Common myeloid progenitor, CD34-positive (primary cell): ENCODE results near the gene GTF2IRD1.

Source experiments
- CTCF ChIA-PET: fragments of 350-600 bp; sonication (Branson Sonifier 250); formaldehyde crosslinking; loops from one replicate; lab custom pipeline; 2021; ENCODE audit warnings: antibody characterized with exemption; lab: Charles Lee
- POLR2A ChIA-PET: fragments of 350-600 bp; sonication (Branson Sonifier 250); formaldehyde crosslinking; loops from one replicate; lab custom pipeline; 2021; ENCODE audit warnings: antibody characterized with exemption; lab: Charles Lee
- DNase-seq, 3 donors: peaks; one replicate each; pipeline versions ENCODE4 v3.0.0 to v3.0.0-alpha.2; 2013
- H3K27ac ChIP-seq, 2 experiments: 1 replicate in 1 of 2; 2 replicates in 1 of 2; pipeline ENCODE4 v1.7.0; 2013; ENCODE audit warnings: inconsistent platforms in 2 of 2, low read length in 2 of 2, mild to moderate bottlenecking in 2 of 2, low read depth in 1 of 2, moderate library complexity in 1 of 2; ENCODE audit not compliant: severe bottlenecking in 2 of 2, insufficient read depth in 1 of 2, poor library complexity in 1 of 2
- H3K27me3 ChIP-seq, 5 experiments: replicated peaks in 2 of 5; 1 replicate in 3 of 5; 2 replicates in 2 of 5; pipeline versions ENCODE4 v1.6.1 to v1.7.0; 2013; ENCODE audit warnings: low read length in 4 of 5, mild to moderate bottlenecking in 2 of 5, moderate library complexity in 2 of 5, inconsistent platforms in 1 of 5; ENCODE audit not compliant: insufficient read depth in 5 of 5, control insufficient read depth in 4 of 5
- H3K36me3 ChIP-seq, 4 experiments: 1 replicate in 2 of 4; 2 replicates in 2 of 4; pipeline versions ENCODE4 v1.6.1 to v1.7.0; 2013; ENCODE audit warnings: low read length in 3 of 4, control low read depth in 1 of 4, mild to moderate bottlenecking in 1 of 4; ENCODE audit not compliant: control insufficient read depth in 4 of 4, insufficient read depth in 4 of 4
- H3K4me1 ChIP-seq, 4 experiments: 1 replicate in 3 of 4; 2 replicates in 1 of 4; pipeline versions ENCODE4 v1.6.1 to v1.7.1; 2013; ENCODE audit warnings: low read length in 3 of 4, mild to moderate bottlenecking in 3 of 4, control low read depth in 1 of 4, inconsistent platforms in 1 of 4, moderate library complexity in 1 of 4; ENCODE audit not compliant: control insufficient read depth in 4 of 4, insufficient read depth in 4 of 4; ENCODE audit errors: control extremely low read depth in 1 of 4
- H3K4me3 ChIP-seq, 7 experiments: 1 replicate in 4 of 7; 2 replicates in 3 of 7; pipeline versions ENCODE4 v1.5.1 to v1.7.0; 2013; ENCODE audit warnings: mild to moderate bottlenecking in 7 of 7, low read length in 6 of 7, moderate library complexity in 6 of 7, inconsistent platforms in 2 of 7, low read depth in 2 of 7, control low read depth in 1 of 7; ENCODE audit not compliant: insufficient read depth in 4 of 7, control insufficient read depth in 1 of 7; ENCODE audit errors: extremely low read depth in 1 of 7
- H3K9me3 ChIP-seq, 5 experiments: 1 replicate in 4 of 5; 2 replicates in 1 of 5; pipeline versions ENCODE4 v1.6.1 to v1.7.1; 2013; ENCODE audit warnings: low read length in 4 of 5, mild to moderate bottlenecking in 2 of 5, inconsistent platforms in 1 of 5, low read depth in 1 of 5, moderate library complexity in 1 of 5; ENCODE audit not compliant: control insufficient read depth in 4 of 5, insufficient read depth in 2 of 5; ENCODE audit errors: control extremely low read depth in 1 of 5
- WGBS: methylation state at CpG from one replicate; pipeline ENCODE4 v1.1.5; 2013; ENCODE audit not compliant: insufficient coverage; 5-methylcytosine and 5-hydroxymethylcytosine counted together

The GTF2IRD1 gene

GRCh38 chr7:74585844-74586243 lies 132.1 kb downstream of the GTF2IRD1 start:
- Histone ChIP-seq H3K27me3 (no peaks in the 10 kb centered on the region), H3K9me3 (no peaks in the 10 kb centered on the region), H3K27ac (no peak overlapping the region), H3K36me3 (no peaks in the 10 kb centered on the region), H3K4me1 (peaks cover 0 to 10% (median 8%) of the 10 kb centered on the region in 4 experiments), H3K4me3 (no peak overlapping the region)
- ChIA-PET POLR2A (no interaction called here), CTCF (no interaction called here)
- no peak for DNase-seq

GRCh38 chr7:74586258-74587175 lies 132.8 kb downstream of the GTF2IRD1 start:
- CTCF ChIA-PET: no interaction called here
- WGBS: 97% methylated on average over 14 of the region's 18 CpGs
- H3K4me1 ChIP-seq: peaks cover 0 to 10% (median 8%) of the 10 kb centered on the region in 4 experiments
- H3K27me3 ChIP-seq: no peaks in the 10 kb centered on the region
- H3K36me3 ChIP-seq: no peaks in the 10 kb centered on the region
- POLR2A ChIA-PET: interaction anchor here (0.6 kb wide), 1 partner anchor 166 kb away, joined by 3 read pairs; no protein-coding TSS in a partner anchor
- H3K9me3 ChIP-seq: no peaks in the 10 kb centered on the region
- no peak overlapping the region for H3K4me3 ChIP-seq
- no peak for DNase-seq
- no peak overlapping the region for H3K27ac ChIP-seq

- Histone ChIP-seq H3K9me3 (no peaks in the 10 kb centered on the region), H3K4me3 (peak overlapping the region in 2 of 7 experiments; percentile 1 to 8), H3K27ac (no peak overlapping the region), H3K27me3 (no peaks in the 10 kb centered on the region), H3K4me1 (peaks cover 0 to 10% (median 8%) of the 10 kb centered on the region in 4 experiments), H3K36me3 (no peaks in the 10 kb centered on the region)
- ChIA-PET CTCF (interaction anchor here (0.6 kb wide), 1 partner anchor 444 kb away, joined by 3 read pairs; no protein-coding TSS in a partner anchor), POLR2A (interaction anchor here (0.6 kb wide), 2 partner anchors 25 to 167 kb away, joined by 3 to 5 read pairs; no protein-coding TSS in a partner anchor)
- WGBS: 44% methylated on average over 13 of the region's 13 CpGs
- peak; percentile 32 to 65 (median 60) for DNase-seq
These were observed 133.9 kb downstream of the GTF2IRD1 start for GRCh38 chr7:74587435-74588126.

- no peaks in the 10 kb centered on the region for H3K27me3 ChIP-seq
- no peak overlapping the region for H3K27ac ChIP-seq
- no peaks in the 10 kb centered on the region for H3K36me3 ChIP-seq
- ChIA-PET POLR2A (no interaction called here), CTCF (no interaction called here)
- no peak overlapping the region for H3K4me3 ChIP-seq
- H3K9me3 ChIP-seq: no peaks in the 10 kb centered on the region
- DNase-seq: no peak
- WGBS: 94% methylated on average over 14 of the region's 16 CpGs
- peaks cover 0 to 10% (median 8%) of the 10 kb centered on the region in 4 experiments for H3K4me1 ChIP-seq
These were observed 137.1 kb downstream of the GTF2IRD1 start for GRCh38 chr7:74590813-74591212.

GRCh38 chr7:74598558-74598957 lies 144.9 kb downstream of the GTF2IRD1 start:
- no peaks in the 10 kb centered on the region for H3K9me3 ChIP-seq
- no peak for DNase-seq
- POLR2A ChIA-PET: no interaction called here
- no peaks in the 10 kb centered on the region for H3K27me3 ChIP-seq
- CTCF ChIA-PET: interaction anchor here (0.6 kb wide), 1 partner anchor 28 kb away, joined by 5 read pairs; no protein-coding TSS in a partner anchor
- H3K4me1 ChIP-seq: no peaks in the 10 kb centered on the region
- H3K4me3 ChIP-seq: no peak overlapping the region
- 100% methylated on average over 1 of the region's 1 CpG for WGBS
- H3K27ac ChIP-seq: no peak overlapping the region
- no peaks in the 10 kb centered on the region for H3K36me3 ChIP-seq

GRCh38 chr7:74599244-74599643 lies 145.5 kb downstream of the GTF2IRD1 start:
- no peak overlapping the region for H3K27ac ChIP-seq
- H3K36me3 ChIP-seq: no peaks in the 10 kb centered on the region
- H3K4me3 ChIP-seq: no peak overlapping the region
- WGBS: 98% methylated on average over 4 of the region's 4 CpGs
- DNase-seq: no peak
- ChIA-PET POLR2A (no interaction called here), CTCF (no interaction called here)
- H3K9me3 ChIP-seq: no peaks in the 10 kb centered on the region
- no peaks in the 10 kb centered on the region for H3K4me1 ChIP-seq
- no peaks in the 10 kb centered on the region for H3K27me3 ChIP-seq
